ENCODE data around the gene UGT8.
"Not testable (repeated sequence)": the region's sequence is repeated elsewhere in the genome, so short reads cannot be mapped to it uniquely, and the experiment has no call there.

UGT8 gene

GRCh38 chr4:114606245-114606644, 7.6 kb downstream of the UGT8 start:
- DNase-seq, result peak; percentile 90

- no peak for DNase-seq
Measured at GRCh38 chr4:114607056-114607455, 8.4 kb downstream of the UGT8 start.

DNA sequence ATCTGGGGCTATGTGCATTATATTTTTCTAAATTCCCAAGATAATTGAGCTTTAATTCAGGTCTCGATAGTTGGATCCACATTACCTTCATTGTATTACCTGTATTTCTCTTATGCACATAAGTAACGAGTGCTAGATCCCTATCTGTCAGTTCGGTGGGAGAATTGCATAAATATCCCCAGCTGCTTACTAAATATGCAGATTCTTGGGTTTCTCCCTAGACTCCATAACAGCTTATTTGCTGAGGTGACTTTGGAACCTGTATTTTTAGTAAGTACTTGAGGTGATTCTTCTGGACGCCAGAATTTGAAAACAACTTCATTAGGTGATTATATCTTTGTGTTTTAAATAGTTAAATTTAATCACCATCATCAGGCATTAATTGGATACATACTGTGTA, 15.0 kb downstream of the UGT8 start:
- DNase-seq, result peak; percentile 68

DNA sequence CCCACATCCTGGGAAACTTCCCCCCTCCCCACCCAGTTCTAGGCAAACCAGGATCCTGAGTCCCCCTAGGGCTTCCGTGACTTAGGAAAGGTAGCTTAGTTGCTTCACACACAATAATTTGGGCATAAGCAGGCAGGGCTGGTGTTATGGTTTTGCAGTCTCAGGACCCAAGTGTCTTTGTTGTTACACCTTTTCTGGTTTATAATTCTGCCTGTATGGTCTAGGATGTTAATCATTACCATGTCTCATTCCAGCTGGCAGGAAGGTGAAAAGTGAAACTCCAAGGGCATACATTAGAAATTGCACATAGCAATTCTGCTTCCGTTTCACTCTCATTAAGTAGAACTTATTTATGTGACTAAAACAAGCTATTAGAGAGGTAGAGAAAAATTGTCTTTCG, 16.8 kb downstream of the UGT8 start:
- peak; percentile 70 for DNase-seq

GRCh38 chr4:114616036-114616435, 17.4 kb downstream of the UGT8 start:
- peak; percentile 75 for DNase-seq

DNA sequence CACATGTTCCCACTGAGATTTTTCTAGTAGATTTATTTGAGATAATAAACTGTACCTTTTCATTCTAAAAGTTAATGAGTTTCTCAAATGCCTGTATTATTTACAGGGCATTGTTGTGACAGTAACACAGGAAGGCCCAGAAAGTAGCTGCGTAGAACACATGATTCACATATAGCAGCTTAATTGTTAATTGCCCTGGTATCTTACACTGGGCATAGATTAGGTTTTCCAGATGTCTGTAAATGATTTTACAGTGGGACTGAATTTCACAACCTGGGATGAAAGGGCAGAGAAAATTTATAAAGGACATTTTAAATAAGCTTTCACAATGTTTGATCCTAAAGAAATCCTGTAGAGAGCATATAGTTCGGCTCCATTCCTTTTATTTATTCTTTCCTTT, 27.6 kb downstream of the UGT8 start:
- DNase-seq, result no peak

GRCh38 chr4:114636192-114636935, 37.8 kb downstream of the UGT8 start:
- no peak for DNase-seq

- DNase-seq, result peak; percentile 66
Measured at GRCh38 chr4:114642173-114642780, 43.7 kb downstream of the UGT8 start.

DNA sequence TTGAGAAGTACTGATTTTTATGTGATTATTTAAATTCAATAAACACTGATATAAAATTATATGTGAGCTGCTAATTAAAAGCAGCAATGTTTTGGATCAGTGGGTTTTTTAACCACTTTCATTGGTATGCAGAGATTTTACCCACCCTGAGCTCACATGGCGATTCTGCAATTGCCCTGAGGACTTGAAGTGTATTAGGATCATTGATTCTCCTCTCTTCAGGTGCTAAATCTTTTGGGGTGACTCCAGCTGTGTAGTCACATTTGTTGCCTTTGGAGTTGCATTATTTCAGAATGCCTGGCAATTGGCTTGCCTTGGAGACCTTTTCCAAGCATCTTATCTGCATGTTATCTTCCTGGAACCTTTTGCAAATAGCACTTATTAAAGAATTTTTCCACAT, 51.3 kb downstream of the UGT8 start:
- no peak for DNase-seq

DNA sequence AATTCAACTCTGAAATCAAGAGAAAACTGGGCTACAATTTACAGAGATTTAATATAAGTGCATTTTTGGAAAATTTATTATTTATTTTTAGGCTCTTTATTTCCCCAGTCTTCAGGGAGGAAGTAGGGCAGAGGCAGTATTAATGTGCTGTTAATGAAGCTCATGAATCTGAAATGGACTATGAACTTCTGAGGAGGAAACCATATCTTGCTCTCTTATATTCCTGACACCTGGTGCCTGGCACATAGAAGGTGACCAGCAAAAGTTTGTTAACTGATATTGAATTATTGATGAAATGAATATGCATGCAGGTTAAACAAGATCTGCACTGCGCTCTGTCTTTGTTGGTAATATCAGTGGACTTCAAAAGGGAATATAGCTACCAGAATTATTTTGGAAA, 55.1 kb downstream of the UGT8 start:
- no peak for DNase-seq

DNA sequence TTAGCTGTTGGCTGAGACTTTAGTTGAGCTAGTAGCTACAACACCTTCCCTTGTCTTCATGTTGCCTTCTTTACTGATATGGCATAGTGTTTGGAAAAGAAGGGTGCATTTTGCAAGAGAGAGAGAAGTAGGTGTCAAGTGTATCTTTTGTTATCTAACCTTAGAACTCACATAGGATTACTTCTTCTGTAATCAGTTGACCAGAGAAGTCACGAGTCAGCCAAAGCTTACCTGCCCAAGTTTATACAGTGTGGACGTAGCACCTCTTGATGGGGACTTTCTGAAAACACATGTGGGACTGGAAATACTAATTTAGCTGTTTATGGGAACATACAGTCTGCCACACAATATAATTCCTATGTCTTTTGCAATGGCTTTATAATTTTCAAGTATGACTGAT, 56.0 kb downstream of the UGT8 start:
- peak; percentile 24 for DNase-seq

GRCh38 chr4:114658179-114658578, 59.6 kb downstream of the UGT8 start:
- no peak for DNase-seq

GRCh38 chr4:114658776-114659175, 60.2 kb downstream of the UGT8 start:
- no peak for DNase-seq

- peak; percentile 81 for DNase-seq
Measured at GRCh38 chr4:114659386-114660008, 60.9 kb downstream of the UGT8 start.

DNA sequence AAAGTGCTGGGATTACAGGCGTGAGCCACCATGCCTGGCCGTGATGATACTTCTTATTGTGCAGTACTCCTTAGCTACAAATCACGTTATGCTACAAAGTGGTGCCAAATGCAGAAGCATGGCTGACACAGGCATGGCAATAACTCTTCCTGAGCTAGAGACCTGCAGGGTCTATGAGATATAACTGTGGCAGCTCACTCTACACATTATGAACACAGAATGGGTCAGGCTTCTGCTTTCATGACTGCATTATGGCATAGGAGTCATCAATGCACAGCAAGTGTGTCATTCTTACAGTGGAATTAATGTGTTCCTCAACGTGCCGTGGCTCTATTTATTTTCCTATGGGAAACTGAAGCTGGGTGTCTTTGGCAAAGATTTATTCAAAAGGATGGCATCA, 64.5 kb downstream of the UGT8 start:
- DNase-seq, result no peak

GRCh38 chr4:114668577-114668976, 70.0 kb downstream of the UGT8 start:
- no peak for DNase-seq

DNA sequence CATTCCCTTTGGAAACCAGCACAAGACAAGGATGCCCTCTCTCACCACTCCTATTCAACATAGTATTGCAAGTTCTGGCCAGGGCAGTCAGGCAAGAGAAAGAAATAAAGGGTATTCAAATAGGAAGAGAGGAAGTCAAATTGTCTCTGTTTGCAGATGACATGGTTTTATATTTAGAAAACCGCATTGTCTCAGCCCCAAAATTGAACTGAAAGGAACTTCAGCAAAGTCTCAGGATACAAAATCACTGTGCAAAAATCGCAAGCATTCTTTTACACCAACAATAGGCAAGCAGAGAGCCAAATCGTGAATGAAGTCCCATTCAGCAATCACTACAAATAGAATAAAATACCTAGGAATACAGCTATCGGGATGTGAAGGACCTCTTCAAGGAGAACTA, 72.1 kb downstream of the UGT8 start:
- DNase-seq, result not testable (repeated sequence)

DNA sequence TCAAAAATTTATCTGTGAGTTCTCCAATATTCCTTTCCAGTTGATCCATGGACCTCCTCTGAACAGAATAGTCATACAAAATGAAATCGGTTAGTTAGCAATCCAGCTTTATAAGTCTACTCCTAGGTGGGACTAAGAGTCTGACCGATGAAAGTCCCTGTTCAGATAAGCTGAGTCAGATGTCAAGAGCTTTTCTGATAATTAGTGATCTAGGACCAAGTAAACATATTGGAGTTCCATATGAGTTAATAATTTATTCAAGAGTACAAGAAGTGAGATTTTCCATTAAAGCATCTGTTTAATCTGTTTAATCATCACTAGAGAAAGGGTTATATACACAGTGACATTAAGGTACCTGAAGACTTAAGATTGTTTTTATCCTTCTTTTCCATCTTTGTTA, 74.7 kb downstream of the UGT8 start:
- peak; percentile 9 for DNase-seq

DNA sequence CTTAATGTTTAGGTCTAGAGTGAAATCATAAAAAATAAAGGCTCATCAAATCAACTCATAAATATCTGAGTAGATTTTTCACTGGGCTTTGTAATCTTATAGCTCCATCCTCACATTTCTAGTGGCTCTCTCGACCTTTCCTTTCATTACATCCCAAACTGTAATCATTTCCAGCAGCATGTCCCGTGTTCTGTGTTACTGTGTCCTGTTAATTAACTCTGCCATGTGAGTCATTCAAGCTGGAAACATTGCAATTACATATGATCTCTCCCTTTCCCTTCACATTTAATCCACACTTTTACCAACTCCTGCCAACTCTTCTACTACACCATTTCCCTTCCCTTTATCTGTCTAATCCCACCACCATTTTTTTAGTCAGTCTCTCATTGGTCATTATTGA, 75.5 kb downstream of the UGT8 start:
- no peak for DNase-seq

- DNase-seq, result peak; percentile 23
Measured at GRCh38 chr4:114677346-114677979, 78.9 kb downstream of the UGT8 start.

DNA sequence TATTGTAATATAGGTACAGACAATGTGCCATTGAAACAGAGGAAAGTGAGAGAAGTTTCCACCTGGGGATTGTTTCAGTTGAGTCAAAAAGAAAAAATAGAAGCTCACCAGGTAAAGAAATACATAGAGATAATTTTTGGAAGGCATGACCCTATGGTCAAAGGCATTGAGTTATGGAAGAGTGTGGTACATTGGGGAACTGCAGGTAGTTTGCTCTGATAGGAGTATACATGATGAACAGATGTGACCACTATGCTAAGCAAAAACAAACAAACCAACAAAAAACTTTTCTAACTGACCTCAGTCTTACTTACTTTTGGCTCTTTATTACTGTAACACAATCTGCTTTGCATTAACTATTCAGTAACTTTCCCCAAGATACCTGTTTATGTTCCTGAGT, 85.9 kb downstream of the UGT8 start:
- no peak for DNase-seq

DNA sequence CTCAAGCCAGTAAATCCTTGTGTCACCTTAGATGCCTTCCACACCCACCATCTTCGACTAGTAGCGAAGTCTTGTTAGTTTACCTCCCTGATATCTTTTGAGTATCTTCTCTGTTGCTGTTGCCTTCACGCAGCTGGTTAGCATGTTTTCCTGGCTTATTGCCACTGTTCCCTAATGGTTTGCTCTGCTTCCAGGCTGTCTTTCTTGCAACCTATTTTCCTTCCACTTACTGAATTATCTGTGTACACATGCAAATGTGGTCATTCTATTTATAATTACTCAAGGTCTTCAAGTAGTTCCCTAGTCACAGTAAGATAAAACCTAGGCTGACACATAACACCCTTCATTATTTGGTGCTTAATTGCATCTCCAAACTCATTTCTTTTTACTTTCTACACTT, 89.5 kb downstream of the UGT8 start:
- DNase-seq, result no peak

GRCh38 chr4:114690571-114690970, 92.0 kb downstream of the UGT8 start:
- DNase-seq, result no peak

DNA sequence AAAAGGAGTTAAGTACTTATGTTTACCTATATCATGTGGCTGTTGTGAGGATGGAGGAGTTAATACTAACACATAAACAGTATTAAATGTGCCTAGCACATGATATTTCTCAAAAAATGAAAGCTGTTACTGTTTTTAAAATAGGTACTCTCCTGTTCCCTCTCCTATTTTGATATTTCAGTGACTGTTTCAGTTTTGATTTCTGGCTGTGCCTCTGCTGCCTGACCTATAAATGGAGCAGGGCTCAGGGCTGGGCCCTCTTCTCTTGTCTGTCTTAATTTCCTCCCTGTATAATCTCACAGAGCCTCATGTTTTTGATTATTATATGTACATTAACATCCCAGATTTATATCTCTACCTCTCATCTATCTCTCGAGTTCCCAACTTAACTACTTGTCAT, 93.3 kb downstream of the UGT8 start:
- no peak for DNase-seq
